Smooth muscle cell (in vitro differentiated cells): ENCODE measurements around the gene NFIX. TPM values are rescaled to one million over a fixed set of nuclear protein-coding genes. Genes with fewer than 3 reads are reported as not detected.
A peak's percentile ranks its signal among the peaks of the same experiment; 100 is the strongest.

Experiments
- DNase-seq: peaks from one replicate; lab custom pipeline; 2025; ENCODE audit not compliant: unreplicated experiment; lab: John Stamatoyannopoulos, UW
- H2AFZ ChIP-seq: fragments of 200-600 bp; sonication (generic); 2 replicates; pipeline ENCODE4 v1.6.0; 2016; ENCODE audit warnings: antibody characterized with exemption, low read depth, mild to moderate bottlenecking
- H3F3A ChIP-seq: fragments of 200-600 bp; sonication (generic); 2 replicates; pipeline ENCODE4 v1.6.0; 2017; ENCODE audit warnings: antibody characterized with exemption, low read depth
- H3K27ac ChIP-seq: fragments of 200-600 bp; sonication (generic); 2 replicates; pipeline ENCODE4 v1.5.1; 2016; ENCODE audit warnings: low read depth, mild to moderate bottlenecking
- H3K27me3 ChIP-seq: fragments of 200-600 bp; sonication (generic); 2 replicates; pipeline ENCODE4 v1.6.1; 2016; ENCODE audit warnings: low read depth, mild to moderate bottlenecking
- H3K36me3 ChIP-seq: fragments of 200-600 bp; sonication (generic); 2 replicates; pipeline ENCODE4 v1.5.1; 2016; ENCODE audit warnings: low read depth
- H3K4me1 ChIP-seq: fragments of 200-600 bp; sonication (generic); 2 replicates; pipeline ENCODE4 v1.5.1; 2016; ENCODE audit warnings: low read depth
- H3K4me2 ChIP-seq: fragments of 200-600 bp; sonication (generic); 2 replicates; pipeline ENCODE4 v1.6.0; 2016; ENCODE audit warnings: mild to moderate bottlenecking
- H3K4me3 ChIP-seq: fragments of 200-600 bp; sonication (generic); 2 replicates; pipeline ENCODE4 v1.5.1; 2016; ENCODE audit warnings: mild to moderate bottlenecking
- H3K79me2 ChIP-seq: fragments of 200-600 bp; sonication (generic); 2 replicates; pipeline ENCODE4 v1.6.0; 2016; ENCODE audit warnings: low read depth, mild to moderate bottlenecking
- H3K9ac ChIP-seq: fragments of 200-600 bp; sonication (generic); 2 replicates; pipeline ENCODE4 v1.6.0; 2016; ENCODE audit warnings: low read depth
- H3K9me3 ChIP-seq: fragments of 200-600 bp; sonication (generic); replicated peaks from 2 replicates; pipeline ENCODE4 v1.5.1; 2016; ENCODE audit warnings: low read depth
- H4K20me1 ChIP-seq: fragments of 200-600 bp; sonication (generic); 2 replicates; pipeline ENCODE4 v1.6.0; 2016; ENCODE audit warnings: low read depth
- CTCF ChIP-seq: fragments of 200-600 bp; sonication (generic); IDR thresholded peaks from 2 replicates; pipeline ENCODE4 v1.5.1; 2017; ENCODE audit warnings: borderline replicate concordance, mild to moderate bottlenecking, antibody characterized with exemption; ENCODE audit not compliant: insufficient read depth, poor library complexity, severe bottlenecking
- WGBS: methylation state at CpG from one replicate; pipeline ENCODE4 v1.1.7; 2016; ENCODE audit warnings: low lambda C conversion rate; 5-methylcytosine and 5-hydroxymethylcytosine counted together
- polyA plus RNA-seq: library from polyadenylated mRNA; unstranded; fragments of >200 nt; fragmentation: Nextera tagmentation; extraction: Ambion mirVana; gene quantifications from 2 replicates; pipeline ENCODE4 v1.2.1, GENCODE V29; 2016
- total RNA-seq: library from RNA; depleted of rRNA; stranded (reverse); fragments of >200 nt; gene quantifications from 2 replicates; pipeline ENCODE4 v1.2.3, GENCODE V29; 2014

NFIX gene
- 2.3 TPM in 2 replicates for total RNA-seq
- 1.8 and 1.9 TPM in 2 replicates for polyA plus RNA-seq

- H4K20me1 ChIP-seq = peaks cover 14% of the 10 kb centered on the region
- peak within 1 kb of the TSS; percentile 95 for H3K4me2 ChIP-seq
- H3K27me3 ChIP-seq = peaks cover 56% of the 10 kb centered on the region
- H2AFZ ChIP-seq = peak within 1 kb of the TSS; percentile 58
- no peaks in the 10 kb centered on the region for H3K9me3 ChIP-seq
- 30% methylated on average over 48 of the region's 84 CpGs for WGBS
- H3K4me3 ChIP-seq = peak within 1 kb of the TSS; percentile 57
- no peak within 1 kb of the TSS for H3K27ac ChIP-seq
- TF ChIP-seq CTCF = no peak
- H3K9ac ChIP-seq = no peak within 1 kb of the TSS
- H3K4me1 ChIP-seq = no peaks in the 10 kb centered on the region
- no peaks in the 10 kb centered on the region for H3F3A ChIP-seq
- no peaks in the 10 kb centered on the region for H3K36me3 ChIP-seq
- no peak for DNase-seq
- H3K79me2 ChIP-seq = no peaks in the 10 kb centered on the region
Observed at GRCh38 chr19:12994701-12995595, at the start of gene NFIX. Gene NFIX, plus strand, starts transcription at chr19:12995475. Its CDS starts 363 bp downstream, at chr19:12995838.

GRCh38 chr19:12945479-12946091 lies 49.7 kb upstream of the NFIX start, which contains the start of gene RAD23A:
Gene RAD23A, plus strand, starts transcription at chr19:12945862. Its CDS starts 87 bp downstream, at chr19:12945949.
- H3F3A ChIP-seq = peaks cover 31% of the 10 kb centered on the region
- peak within 1 kb of the TSS; percentile 96 for H3K4me2 ChIP-seq
- TF ChIP-seq CTCF = no peak
- no peaks in the 10 kb centered on the region for H3K36me3 ChIP-seq
- peak within 1 kb of the TSS; percentile 97 for H3K27ac ChIP-seq
- peak within 1 kb of the TSS; percentile 97 for H3K9ac ChIP-seq
- peak within 1 kb of the TSS; percentile 85 for H3K4me3 ChIP-seq
- peaks cover 19% of the 10 kb centered on the region for H3K4me1 ChIP-seq
- peaks cover 43% of the 10 kb centered on the region for H3K79me2 ChIP-seq
- H3K27me3 ChIP-seq = no peaks in the 10 kb centered on the region
- H3K9me3 ChIP-seq = no peaks in the 10 kb centered on the region
- peak; percentile 95 for DNase-seq
- peaks cover 63% of the 10 kb centered on the region for H4K20me1 ChIP-seq
- no peak within 1 kb of the TSS for H2AFZ ChIP-seq
- 1% methylated on average over 55 of the region's 62 CpGs for WGBS

GRCh38 chr19:12946092-12946721 lies 49.1 kb upstream of the NFIX start:
- peaks cover 31% of the 10 kb centered on the region for H3F3A ChIP-seq
- peak; percentile 73 for DNase-seq
- H3K4me3 ChIP-seq = peak overlapping the region; percentile 85
- H2AFZ ChIP-seq = no peak overlapping the region
- H3K79me2 ChIP-seq = peaks cover 37% of the 10 kb centered on the region
- peak overlapping the region; percentile 96 for H3K4me2 ChIP-seq
- no peaks in the 10 kb centered on the region for H3K36me3 ChIP-seq
- H4K20me1 ChIP-seq = peaks cover 57% of the 10 kb centered on the region
- peak overlapping the region; percentile 97 for H3K9ac ChIP-seq
- no peak for TF ChIP-seq CTCF
- peaks cover 13% of the 10 kb centered on the region for H3K4me1 ChIP-seq
- H3K27me3 ChIP-seq = no peaks in the 10 kb centered on the region
- peak overlapping the region; percentile 97 for H3K27ac ChIP-seq
- H3K9me3 ChIP-seq = no peaks in the 10 kb centered on the region
- under 1% methylated on average over 30 of the region's 40 CpGs for WGBS
